ENCODE measurements around the gene ZNF414.

Gene ZNF414

DNA sequence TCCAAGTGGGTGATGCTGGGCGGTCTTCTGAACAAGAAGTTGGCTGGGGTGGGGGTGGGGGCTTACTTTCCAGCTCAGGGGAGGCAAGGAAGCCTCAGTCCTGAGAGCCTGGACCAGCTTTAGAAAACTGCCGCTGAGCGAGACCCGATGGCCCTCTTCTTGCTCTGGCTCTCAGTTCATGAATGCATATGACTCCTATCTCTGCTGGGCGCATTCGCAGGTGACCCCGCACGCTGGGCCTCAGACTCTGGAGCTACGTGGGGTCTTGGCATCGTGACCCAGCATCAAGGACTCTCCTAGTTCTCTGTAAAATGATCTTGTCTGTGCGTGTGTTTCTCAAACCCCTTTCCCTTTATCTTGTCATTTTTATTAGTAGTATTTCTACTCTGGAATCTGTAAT, 31.3 kb downstream of the ZNF414 start:
- Histone ChIP-seq H2AFZ (ENCODE audit: low read length) (no peak overlapping the region), H3F3A (ENCODE audit: insufficient read depth, low read length) (no peaks in the 10 kb centered on the region), H3K79me2 (ENCODE audit: low read length) (peaks cover 72% of the 10 kb centered on the region), H3K9ac (ENCODE audit: low read length) (no peak overlapping the region), H3K4me1 (ENCODE audit: low read length) (no peaks in the 10 kb centered on the region), H4K20me1 (ENCODE audit: insufficient read depth, low read length) (peaks cover 28% of the 10 kb centered on the region), H3K4me2 (ENCODE audit: low read depth, low read length) (no peak overlapping the region), H3K9me2 (replicated peaks; ENCODE audit: insufficient read depth, low read length) (no peaks in the 10 kb centered on the region), H3K27me3 (replicated peaks; ENCODE audit: insufficient read depth, low read length) (no peaks in the 10 kb centered on the region), H3K9me3 (replicated peaks; ENCODE audit: insufficient read depth, low read length) (no peaks in the 10 kb centered on the region), H3K36me3 (replicated peaks; ENCODE audit: insufficient read depth, low read length) (peaks cover 23% of the 10 kb centered on the region), H3K27ac (ENCODE audit: low read length) (no peak overlapping the region), H3K4me3 (ENCODE audit: low read length) (no peak overlapping the region)
- DNase-seq = no peak
- TF ChIP-seq EZH2 (optimal IDR thresholded peaks at IDR 0.05; ENCODE audit: low read depth, low read length) (no peak), EZH2phosphoT487 (IDR thresholded peaks at IDR 0.05; ENCODE audit: low read length) (no peak)
- TF ChIP-seq, protein P1, sequence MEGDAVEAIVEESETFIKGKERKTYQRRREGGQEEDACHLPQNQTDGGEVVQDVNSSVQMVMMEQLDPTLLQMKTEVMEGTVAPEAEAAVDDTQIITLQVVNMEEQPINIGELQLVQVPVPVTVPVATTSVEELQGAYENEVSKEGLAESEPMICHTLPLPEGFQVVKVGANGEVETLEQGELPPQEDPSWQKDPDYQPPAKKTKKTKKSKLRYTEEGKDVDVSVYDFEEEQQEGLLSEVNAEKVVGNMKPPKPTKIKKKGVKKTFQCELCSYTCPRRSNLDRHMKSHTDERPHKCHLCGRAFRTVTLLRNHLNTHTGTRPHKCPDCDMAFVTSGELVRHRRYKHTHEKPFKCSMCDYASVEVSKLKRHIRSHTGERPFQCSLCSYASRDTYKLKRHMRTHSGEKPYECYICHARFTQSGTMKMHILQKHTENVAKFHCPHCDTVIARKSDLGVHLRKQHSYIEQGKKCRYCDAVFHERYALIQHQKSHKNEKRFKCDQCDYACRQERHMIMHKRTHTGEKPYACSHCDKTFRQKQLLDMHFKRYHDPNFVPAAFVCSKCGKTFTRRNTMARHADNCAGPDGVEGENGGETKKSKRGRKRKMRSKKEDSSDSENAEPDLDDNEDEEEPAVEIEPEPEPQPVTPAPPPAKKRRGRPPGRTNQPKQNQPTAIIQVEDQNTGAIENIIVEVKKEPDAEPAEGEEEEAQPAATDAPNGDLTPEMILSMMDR (IDR thresholded peaks at IDR 0.05; ENCODE audit: low read length) = no peak

DNA sequence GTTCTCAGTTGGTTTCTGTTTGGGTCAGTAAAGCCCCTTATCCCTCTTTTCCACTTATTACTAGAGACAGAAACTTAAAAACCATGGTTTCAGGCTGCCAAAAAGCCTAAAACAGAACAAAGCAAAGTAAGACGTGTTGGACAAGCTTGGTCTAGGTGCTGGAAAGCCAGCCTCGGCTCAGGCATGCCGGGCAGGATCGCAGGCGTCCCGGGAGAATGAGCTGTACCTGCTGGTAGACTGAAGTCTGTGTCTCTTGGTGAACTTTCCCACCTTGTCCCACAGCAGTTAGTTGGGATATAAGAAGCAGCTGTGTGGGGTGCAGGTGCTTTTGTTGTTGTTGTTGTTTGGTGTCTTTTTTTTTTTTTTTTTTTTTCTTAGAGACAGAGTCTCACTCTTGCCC, 32.4 kb downstream of the ZNF414 start:
- peaks cover 82% of the 10 kb centered on the region for H3K79me2 ChIP-seq (ENCODE audit: low read length)

DNA sequence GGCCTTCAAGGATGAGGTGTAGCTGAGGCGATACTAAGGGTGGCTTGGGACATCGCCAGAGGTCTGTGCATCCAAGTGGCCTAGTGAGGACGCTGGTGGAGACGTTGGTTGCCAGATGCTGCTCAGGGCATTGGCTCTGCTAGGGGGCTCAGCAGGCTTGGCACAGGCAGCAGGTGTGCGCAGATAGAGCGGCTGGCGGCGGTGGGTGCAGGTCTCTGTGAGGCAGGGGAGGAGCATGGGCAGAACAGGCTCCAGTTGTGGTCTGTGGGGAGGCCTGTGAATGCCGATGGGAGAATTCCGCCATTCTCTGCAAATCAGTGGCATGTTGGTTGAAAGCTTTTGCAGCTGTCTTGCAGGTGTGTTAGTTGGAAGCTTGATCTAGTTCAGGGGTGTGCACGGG, 32.8 kb downstream of the ZNF414 start:
- Histone ChIP-seq H3K4me3 (ENCODE audit: low read length) (no peak overlapping the region), H2AFZ (ENCODE audit: low read length) (no peak overlapping the region), H3F3A (ENCODE audit: insufficient read depth, low read length) (no peaks in the 10 kb centered on the region), H3K27me3 (replicated peaks; ENCODE audit: insufficient read depth, low read length) (no peaks in the 10 kb centered on the region), H3K9ac (ENCODE audit: low read length) (no peak overlapping the region), H4K20me1 (ENCODE audit: insufficient read depth, low read length) (peaks cover 31% of the 10 kb centered on the region), H3K36me3 (replicated peaks; ENCODE audit: insufficient read depth, low read length) (peaks cover 17% of the 10 kb centered on the region), H3K9me2 (replicated peaks; ENCODE audit: insufficient read depth, low read length) (no peaks in the 10 kb centered on the region), H3K27ac (ENCODE audit: low read length) (no peak overlapping the region), H3K9me3 (replicated peaks; ENCODE audit: insufficient read depth, low read length) (no peaks in the 10 kb centered on the region), H3K79me2 (ENCODE audit: low read length) (peaks cover 83% of the 10 kb centered on the region), H3K4me1 (ENCODE audit: low read length) (no peaks in the 10 kb centered on the region), H3K4me2 (ENCODE audit: low read depth, low read length) (no peak overlapping the region)
- TF ChIP-seq, protein P1 (IDR thresholded peaks at IDR 0.05; ENCODE audit: low read length) = no peak
- TF ChIP-seq EZH2 (optimal IDR thresholded peaks at IDR 0.05; ENCODE audit: low read depth, low read length) (no peak), EZH2phosphoT487 (IDR thresholded peaks at IDR 0.05; ENCODE audit: low read length) (no peak)
- no peak for DNase-seq

More for the DNA sequence above, 32.4 kb downstream of the ZNF414 start:
- Histone ChIP-seq H3K4me1 (ENCODE audit: low read length) (no peaks in the 10 kb centered on the region), H3K9ac (ENCODE audit: low read length) (no peak overlapping the region), H3K27me3 (replicated peaks; ENCODE audit: insufficient read depth, low read length) (no peaks in the 10 kb centered on the region), H3K9me2 (replicated peaks; ENCODE audit: insufficient read depth, low read length) (no peaks in the 10 kb centered on the region), H2AFZ (ENCODE audit: low read length) (no peak overlapping the region), H3K9me3 (replicated peaks; ENCODE audit: insufficient read depth, low read length) (no peaks in the 10 kb centered on the region), H3K4me2 (ENCODE audit: low read depth, low read length) (no peak overlapping the region), H4K20me1 (ENCODE audit: insufficient read depth, low read length) (peaks cover 31% of the 10 kb centered on the region), H3K36me3 (replicated peaks; ENCODE audit: insufficient read depth, low read length) (peaks cover 21% of the 10 kb centered on the region), H3F3A (ENCODE audit: insufficient read depth, low read length) (no peaks in the 10 kb centered on the region), H3K27ac (ENCODE audit: low read length) (no peak overlapping the region), H3K4me3 (ENCODE audit: low read length) (no peak overlapping the region)
- no peak for DNase-seq
- TF ChIP-seq, protein P1 (IDR thresholded peaks at IDR 0.05; ENCODE audit: low read length) = no peak
- no peak for TF ChIP-seq EZH2 (optimal IDR thresholded peaks at IDR 0.05; ENCODE audit: low read depth, low read length)
- TF ChIP-seq EZH2phosphoT487 (IDR thresholded peaks at IDR 0.05; ENCODE audit: low read length) = no peak

Measured in MM.1S (cell line).